IPS DF 4.7 (cell line): ENCODE data around the gene AQP12B.
"Not testable (repeated sequence)": the region's sequence is repeated elsewhere in the genome, so short reads cannot be mapped to it uniquely, and the experiment has no call there.

Experiments
- DNase-seq: peaks from one replicate; pipeline ENCODE4 v3.0.0-alpha.2; 2013; ENCODE audit warnings: low spot score; ENCODE audit errors: extremely low read depth

The AQP12B gene

DNA sequence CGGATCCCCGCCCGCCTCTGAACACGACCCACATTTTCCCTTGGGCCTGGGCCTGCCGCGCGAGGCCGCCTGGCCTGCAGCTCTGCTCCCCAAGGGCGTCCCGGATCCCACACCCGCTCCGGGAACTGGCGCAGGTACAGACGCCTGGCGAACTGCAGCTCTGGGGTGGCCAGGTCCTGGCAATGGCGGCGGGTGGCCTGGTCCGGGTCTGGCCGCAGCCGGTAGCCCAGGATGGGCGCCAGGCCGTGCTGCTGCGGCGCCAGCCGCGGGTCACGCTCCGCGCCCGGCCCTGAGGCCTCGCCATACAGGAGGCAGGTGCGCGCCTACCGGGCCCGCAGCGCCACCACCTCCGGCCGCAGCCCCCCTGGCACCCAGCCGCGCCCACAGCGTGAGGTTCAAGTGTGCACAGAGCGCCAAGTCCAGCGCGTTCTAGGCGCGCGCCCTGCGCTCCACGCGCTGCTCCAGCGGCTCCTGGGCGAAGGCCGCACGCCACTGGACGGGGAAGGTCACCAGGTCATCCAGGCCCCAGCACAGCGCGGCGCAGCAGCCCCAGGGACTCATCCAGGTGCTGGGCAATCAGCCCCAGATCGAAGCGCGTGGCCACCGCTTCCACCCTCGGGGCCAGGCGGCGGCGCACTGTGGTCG is 18.5 kb upstream of the AQP12B start:
- DNase-seq, result no peak

DNA sequence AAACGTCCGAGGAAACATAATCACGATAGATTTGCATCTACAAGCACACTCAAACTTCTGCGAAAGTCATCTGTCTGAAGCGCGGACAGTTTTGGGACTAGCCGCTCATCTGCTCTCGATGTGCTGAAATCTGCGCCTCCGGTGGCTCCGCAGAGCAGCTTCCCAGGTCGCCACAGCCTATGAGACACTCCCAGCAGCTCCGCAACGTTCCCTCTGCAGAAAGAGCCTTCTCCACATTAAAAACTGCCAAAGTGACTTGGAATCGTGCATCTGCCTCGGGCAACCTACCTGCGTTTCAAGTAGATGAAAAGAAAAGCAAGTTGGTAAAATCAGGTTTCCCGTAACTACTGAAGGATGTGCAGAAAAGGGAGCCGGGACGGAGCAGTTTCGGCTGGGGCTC is 17.9 kb upstream of the AQP12B start:
- not testable (repeated sequence) for DNase-seq

DNA sequence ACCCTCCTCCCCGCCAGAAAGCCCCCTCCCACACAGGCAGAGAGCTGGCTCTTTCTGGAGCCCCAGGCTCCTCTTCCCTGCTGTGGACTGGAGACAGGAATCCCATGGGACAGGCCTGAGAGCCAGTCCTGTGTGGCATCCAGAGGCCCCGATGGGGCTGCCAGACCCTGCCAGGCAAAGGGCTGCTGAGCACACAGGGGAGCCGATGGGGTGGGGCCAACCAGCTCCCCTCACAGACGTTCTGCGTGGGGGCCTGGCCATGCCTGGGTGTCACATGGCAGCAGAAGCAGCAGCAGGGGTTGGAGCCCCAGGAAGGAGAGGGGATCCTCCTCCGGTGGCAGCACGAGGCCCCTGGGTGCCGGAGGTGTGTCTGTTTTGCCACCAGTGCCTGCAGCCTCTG is 17.1 kb upstream of the AQP12B start:
- not testable (repeated sequence) for DNase-seq

DNA sequence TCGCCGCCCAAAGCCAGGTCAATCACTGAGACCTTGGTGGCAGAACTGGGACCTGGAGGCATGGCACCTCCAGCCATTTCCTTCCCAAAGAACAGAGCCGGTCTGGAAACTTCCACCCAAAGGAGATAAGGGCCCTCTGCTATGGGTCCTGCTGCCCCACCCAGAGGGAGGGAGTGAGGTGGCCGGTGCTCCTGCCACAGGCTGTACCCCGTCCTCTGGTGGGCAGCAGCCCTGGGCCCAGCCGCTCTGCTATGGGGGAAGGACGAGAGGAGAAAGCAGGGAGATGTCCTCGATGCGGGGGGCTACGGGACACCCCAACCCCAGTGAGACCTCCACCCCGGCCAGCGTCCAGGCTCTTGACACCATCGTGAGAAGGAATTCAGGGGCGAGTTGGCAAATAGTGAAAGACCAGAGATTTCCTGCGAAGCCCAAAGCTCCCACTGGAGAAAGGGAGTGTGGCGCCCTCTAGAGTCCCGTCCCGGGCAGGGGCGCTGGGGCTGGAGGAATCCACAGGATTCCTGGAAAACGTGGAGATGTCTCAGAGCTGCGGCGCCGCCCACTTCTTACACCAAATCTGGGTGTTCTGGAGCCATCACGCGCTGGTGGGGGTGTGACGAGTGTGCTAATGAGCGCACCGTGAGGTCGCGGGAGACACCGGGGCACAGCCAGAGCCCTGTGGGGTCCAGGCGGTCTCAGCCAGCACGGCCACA is 16.3 kb upstream of the AQP12B start:
- not testable (repeated sequence) for DNase-seq

DNA sequence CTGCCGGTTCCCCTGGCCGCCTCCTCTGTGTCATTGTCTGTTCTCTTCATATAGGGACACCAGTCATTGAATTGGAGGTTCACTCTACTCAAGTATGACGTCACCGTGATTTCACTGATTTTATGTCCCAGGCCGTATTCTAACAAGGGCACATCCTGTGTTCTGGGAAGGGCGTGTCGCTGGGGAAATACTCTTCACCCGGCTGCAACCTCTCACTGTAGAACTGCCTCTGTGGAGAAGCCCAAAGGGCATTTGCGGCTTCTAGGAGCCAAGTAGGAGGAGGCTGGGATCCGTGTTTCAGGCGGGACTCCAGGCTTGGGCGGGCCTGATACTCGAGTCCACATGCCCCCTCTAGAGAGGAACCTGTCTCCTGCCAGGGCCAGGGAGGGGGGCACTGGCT is 13.8 kb upstream of the AQP12B start:
- not testable (repeated sequence) for DNase-seq

DNA sequence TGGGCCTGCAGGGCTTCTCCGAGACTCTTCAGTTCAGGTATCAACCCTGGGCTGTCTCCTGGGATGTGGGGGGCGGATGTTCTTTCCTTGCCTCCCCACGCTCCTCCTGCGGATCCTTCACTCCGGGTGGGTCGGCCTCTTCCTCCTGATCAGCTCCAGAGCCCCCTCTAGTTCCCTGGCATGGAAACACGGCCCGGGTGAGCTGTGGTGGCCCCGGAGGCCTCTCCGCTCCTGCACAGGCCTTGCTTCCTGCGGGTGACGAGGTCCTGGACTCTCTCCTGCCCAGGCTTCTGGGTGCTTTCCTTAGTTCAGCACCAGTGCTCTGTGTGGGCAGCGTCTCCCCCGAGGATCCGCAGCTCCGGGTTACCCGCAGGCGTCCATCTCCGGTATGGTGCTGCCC is 12.9 kb upstream of the AQP12B start:
- DNase-seq, result not testable (repeated sequence)

DNA sequence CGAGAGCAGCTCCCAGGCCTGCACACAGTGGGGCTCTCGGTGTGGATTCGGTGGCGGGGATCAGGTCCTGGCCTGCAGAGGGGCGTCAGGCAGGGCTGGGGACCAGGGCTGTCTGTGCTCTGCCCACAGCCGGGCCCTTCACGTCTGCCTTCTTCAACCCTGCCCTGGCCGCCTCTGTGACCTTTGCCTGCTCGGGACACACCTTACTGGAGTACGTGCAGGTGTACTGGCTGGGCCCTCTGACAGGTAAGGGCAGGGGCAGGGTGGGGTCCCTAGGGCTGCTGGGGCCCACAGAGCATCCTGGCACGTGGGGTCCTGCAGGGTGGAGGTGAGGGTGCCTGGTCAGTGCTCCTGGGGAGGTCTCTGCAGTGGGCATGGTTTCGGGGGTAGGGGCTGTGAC is 11.6 kb upstream of the AQP12B start:
- not testable (repeated sequence) for DNase-seq

DNA sequence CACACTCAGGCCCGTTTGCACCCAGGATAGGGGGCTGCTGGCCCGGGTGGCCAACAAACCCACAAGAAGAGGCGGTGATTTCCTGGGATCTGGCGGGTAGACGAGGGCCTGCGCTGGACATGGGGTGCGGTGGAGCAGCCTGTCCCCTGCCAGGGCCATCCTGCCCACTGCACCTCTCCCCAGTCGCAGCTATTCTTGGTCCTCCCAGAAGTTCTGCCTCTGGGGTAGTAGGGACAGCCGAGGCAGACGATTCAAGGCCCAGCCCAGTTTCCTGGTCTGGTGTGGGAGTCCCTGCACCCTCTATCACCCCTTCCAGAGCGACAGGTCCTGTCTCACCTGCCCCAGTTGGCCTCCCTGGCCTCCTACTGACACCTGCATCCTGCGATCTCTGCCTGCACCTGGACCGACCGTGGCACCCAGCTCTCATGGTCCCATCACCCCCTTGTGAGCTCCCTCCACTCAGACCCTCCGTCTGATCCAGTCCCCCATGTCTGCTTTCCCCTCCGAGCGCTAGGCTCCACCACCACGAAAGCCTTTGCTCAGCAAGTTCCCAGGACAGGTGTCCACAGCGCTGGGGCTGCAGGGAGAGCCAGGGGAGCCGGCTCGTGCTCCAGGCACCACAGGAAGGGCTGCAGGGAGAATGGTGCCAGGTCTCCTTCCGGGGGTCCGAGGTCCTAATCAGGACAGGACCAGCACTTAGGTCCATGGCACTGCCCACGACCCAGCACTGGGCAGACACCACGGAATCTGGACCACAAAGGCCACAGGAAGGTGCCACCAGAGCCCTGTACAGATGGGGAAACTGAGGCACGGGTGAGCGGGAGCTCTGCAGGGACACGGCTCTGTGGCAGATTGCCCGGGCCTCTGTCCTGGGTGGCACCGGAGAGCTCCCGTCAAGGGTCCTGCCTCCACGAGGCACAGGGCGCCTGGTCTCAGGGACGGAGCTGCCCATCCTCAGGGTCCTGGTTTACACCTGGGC is 10.2 kb upstream of the AQP12B start:
- not testable (repeated sequence) for DNase-seq

DNA sequence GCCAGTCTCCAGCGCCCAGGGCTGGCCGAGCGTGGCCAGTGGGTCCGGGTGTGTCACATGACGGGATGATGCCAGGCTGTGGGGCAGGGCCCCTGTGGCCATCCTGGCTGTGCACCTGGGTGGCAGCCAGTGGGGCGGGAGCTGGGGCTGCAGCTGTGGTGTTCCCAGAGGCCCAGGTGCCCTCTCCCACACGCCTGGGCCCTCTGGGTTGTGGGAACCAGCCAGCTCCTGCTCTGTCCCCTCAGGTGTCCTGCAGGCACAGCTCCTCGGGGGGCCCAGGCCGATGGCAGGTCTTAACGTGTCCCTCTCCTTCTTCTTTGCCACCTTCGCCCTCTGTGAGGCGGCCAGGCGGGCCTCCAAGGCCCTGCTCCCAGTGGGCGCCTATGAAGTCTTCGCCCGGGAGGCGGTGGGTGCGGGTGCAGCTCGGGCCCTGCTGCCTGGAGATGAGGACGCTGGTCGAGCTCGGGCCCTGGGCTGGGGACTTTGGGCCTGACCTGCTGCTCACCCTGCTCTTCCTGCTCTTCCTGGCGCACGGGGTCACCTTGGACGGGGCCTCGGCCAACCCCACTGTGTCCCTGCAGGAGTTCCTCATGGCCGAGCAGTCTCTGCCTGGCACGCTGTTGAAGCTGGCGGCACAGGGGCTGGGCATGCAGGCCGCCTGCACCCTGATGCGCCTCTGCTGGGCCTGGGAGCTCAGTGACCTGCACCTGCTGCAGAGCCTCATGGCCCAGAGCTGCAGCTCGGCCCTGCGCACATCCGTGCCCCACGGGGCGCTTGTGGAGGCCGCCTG is 9.1 kb upstream of the AQP12B start, which contains the start of gene AQP12A:
AQP12A (plus strand) TSS at position 236 of the 790 bp plus-strand sequence; CDS start at position 284, 48 bp downstream.
- not testable (repeated sequence) for DNase-seq

DNA sequence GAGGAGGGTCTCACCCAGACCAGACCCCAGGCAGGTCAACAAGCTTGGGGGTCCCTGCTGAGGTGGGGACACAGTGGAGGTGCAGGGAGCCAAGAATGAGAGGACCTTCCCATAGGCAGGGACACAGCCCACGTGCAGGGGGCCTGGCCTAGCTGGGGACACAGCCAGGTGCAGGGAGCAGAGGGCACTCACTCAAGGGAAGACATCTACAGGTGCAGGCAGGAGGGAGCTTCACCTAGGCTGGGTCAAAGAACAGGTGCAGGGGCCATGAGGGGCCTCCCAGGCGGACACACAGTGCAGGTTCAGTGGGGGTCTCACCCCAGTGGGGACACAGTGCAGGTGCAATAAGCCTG is 8.4 kb upstream of the AQP12B start:
- DNase-seq, result not testable (repeated sequence)

DNA sequence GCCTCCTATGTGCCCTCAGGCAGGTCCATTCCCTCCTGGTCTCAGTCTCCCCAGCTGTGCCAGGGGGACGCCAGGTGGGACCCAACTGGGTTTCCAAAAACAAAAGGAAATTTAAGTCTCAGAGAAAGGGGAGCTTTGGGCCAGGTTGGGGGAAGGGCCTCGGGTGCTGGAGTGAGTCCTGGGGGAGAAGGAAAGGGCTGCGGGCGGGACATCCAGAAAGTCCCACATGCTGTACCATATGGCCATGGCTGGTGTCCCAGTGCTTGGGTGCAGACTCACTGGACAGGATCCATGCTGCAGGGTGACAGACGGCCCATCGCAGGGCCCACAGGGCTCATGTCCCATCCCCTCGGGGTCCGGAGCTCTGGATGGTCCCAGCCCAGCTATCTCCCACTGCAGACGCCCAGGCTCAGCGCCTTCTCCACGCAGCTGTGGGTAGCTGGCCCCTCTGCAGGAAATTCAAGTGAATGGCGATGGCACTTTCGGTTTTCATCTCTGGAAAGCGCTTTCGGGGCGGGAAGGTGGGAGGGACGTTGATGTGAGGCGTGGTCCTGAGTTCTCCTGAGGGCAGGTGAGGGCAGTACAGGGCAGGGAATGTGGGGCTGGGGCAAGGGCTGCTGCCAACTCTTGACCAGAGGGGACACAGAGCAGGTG is 7.9 kb upstream of the AQP12B start:
- DNase-seq, result not testable (repeated sequence)

DNA sequence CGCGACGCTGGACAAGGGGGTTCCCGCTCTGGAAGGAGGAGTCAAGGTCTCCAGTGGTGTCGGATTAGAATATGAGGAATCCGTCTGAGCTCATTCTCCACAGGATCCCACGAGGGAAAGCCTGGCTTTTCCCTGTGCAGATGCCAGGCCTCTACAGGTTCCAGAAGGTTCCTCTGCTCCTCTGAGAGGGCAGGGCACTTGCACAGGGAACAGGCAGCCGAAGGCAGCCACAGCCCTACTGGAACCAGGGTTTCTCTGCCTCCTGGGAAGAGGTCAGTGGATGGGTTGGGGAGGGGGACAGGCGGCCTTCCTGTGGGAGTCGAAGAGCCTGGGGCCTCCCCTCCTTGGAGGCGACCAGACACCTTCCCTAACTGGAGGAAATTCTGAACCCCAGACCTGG is 7.3 kb upstream of the AQP12B start:
- no peak for DNase-seq

DNA sequence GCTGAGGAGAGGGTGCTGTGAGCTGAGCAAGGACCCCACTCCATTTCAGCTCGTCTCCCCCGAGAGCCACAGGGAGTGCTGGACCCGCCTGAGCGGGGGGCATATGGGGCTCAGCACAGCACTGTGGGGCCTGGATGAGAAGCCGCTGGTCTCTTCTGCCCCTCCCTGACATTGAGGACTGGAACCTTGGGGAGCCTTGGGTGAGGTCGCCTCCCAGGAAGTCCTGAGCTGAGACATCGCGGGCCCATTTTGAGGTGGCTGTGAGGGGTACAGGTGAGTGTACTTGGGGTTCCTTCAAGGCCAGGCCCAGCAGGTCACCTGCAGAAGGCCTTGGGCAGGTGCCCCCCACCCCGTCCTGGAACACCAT is 5.9 kb upstream of the AQP12B start:
- no peak for DNase-seq

DNA sequence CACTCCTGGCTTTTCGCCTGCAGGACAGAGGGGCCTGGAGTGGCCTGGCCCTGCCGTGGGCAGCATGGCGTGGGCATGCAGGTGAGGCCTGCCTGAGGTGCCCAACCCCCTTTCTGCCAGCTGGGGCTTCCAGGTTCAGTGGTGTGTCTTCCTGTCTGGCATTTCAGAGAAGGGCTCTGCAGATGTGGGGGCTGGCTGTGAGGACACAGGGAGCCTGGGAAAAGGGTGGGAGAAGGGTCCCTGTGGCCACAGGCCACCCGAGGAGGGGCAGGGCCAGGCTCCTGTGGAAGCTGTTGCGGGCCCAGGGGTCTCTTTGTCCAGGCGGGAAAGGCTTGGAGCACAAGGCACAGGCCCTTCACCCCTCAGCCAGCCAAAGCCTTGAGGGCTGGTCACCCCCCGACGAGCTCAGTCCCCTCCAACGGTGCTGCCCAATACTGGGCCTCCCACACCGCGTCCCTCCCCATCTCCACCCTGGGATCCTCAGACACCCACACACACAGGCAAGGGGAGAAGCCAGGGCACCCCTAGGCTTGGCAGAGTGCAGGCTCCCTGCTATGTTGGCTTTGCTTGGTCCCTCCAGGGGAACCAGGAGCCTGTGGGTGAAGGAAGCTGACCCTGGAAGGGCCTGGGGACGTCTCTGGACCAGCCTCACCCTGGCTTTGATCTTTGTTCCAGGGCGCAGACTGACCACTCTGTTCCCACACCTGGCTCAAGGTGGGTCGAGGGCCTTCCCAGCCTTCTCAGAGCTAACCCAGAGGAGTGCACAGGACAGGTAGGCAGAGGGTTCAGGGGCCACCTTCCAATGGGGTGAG is 5.3 kb upstream of the AQP12B start:
- DNase-seq, result no peak

DNA sequence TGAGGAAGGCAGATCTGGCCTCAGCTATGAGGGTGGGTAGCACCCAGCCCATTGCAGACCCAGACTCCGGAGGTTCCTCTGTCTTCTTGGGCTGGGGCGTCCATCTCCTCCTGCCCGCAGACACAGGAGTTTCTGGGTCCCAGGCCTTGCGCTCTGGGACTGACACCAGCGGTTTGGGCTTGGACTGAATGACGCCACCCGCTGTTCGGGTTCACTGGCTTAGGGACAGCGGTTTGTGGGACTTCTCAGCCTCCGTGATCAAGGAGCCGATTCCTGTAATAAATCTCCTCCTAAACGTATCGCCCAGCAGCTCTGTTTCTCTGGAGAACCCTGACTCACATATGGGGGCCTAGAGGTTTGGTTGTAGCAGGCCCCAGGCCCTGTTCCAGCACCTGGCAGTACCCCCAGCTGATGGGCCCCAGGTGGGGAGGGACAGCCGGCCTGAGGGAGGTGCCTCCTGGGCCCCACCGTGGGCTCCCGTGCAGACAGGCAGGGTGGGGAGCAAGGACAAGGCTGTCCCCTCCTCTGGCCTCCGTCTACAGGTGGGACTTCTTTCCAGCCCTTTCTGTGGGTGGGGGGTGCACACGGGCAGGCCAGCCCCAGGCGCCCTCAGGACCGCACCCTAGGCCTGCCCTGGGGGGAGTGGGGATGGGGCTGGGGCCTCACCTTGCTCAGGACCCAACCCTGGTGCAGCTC is 4.5 kb upstream of the AQP12B start:
- DNase-seq, result no peak

DNA sequence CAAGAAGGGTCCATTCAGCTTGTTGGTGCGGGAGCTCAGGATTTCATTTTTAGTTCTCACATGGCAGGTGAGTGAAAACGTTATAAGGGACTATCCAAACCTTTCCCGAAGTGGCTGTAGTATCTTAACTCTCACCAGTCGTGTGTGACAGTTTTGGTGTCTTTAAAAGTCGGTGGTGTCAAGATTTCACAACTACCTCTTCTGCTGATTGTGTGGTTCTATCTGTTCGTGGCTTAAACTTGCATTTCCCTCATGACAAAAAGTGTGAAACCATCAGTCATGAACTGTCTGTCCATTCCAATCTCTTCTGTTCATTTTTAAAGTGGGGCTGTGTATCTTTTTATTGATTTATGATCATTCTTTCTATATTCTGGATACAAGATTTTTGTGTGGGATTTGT is 3.8 kb upstream of the AQP12B start:
- DNase-seq, result no peak

DNA sequence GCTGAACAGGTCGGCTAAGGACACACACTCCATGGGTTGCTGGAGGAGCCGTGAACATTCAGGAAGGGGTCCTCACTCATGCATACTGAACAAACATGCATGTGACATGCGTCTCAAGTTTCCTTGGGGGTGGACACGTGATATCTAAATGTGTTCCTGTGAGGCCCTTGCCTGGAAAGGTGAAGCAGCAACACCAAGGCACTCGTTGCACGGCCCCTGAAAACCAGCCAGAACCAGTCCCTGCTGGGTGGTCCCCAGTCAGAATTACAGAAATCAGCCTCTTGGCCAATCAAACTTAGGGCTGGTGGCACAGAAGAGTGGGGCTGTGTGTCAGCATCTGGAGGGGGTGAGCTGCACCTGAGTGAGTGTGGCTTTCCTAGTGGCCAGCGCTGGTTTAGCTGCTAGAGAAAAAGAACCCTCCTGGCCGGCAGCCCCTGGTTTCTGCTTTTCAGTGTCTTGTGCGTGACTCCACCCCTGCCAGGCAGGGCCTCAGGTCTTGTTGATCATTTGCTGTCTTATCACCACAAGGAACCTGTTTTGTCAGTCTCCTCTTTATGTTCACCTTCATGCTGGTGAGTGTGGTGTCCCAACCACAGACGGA is 3.2 kb upstream of the AQP12B start:
- no peak for DNase-seq

DNA sequence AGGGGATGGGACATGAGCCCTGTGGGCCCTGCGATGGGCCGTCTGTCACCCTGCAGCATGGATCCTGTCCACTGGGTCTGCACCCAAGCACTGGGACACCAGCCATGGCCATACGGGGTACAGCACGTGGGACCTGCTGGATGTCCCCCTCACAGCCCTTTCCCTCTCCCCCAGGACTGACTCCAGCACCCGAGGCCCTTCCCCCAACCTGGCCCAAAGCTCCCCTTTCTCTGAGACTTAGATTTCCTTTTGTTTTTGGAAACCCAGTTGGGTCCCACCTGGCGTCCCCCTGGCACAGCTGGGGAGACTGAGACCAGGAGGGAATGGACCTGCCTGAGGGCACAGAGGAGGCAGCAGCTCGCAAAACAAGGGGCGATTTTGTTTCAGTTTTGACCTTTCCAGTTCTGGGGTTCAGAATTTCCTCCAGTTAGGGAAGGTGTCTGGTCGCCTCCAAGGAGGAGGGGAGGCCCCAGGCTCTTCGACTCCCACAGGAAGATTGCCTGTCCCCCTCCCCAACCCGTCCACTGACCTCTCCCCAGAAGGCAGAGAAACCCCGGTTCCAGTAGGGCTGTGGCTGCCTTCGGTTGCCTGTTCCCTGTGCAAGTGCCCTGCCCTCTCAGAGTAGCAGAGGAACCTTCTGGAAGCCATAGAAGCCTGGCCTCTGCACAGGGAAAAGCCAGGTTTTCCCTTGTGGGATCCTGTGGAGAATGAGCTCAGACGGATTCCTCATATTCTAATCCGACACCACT is 1.5 kb upstream of the AQP12B start:
- DNase-seq, result not testable (repeated sequence)
